Naive thymus-derived CD8-positive, alpha-beta T cell (primary cell): ENCODE measurements around the gene LRIG3. TPM values are rescaled to one million over a fixed set of nuclear protein-coding genes. Genes with fewer than 3 reads are reported as not detected.
"Not testable (repeated sequence)": the region's sequence is repeated elsewhere in the genome, so short reads cannot be mapped to it uniquely, and the experiment has no call there.

Source experiments
- ATAC-seq, 2 donors: fragments of 150-1000 bp; cut with Tn5 transposase in 1 of 2; sonication (Bioruptor Pico), chemical (Tn5 transposase) in 1 of 2; 1 replicate in 1 of 2; 2 replicates in 1 of 2; pipeline ENCODE4 v1.10.0; 2021; ENCODE audit warnings: mild to moderate bottlenecking in 2 of 2, moderate library complexity in 2 of 2
- POLR2A ChIA-PET: fragments of 350-600 bp; sonication (Branson Sonifier 250); formaldehyde crosslinking; loops from one replicate; lab custom pipeline; 2021; ENCODE audit warnings: antibody characterized with exemption; lab: Charles Lee
- DNase-seq, 10 donors: peaks; one replicate each; pipeline versions ENCODE4 v3.0.0 to v3.0.0-alpha.2; 2020 to 2022
- H3K27ac Mint-ChIP-seq, 10 donors: one replicate each; pipeline ENCODE4 v1.8.0; 2020 to 2022; ENCODE audit warnings: mild to moderate bottlenecking in 10 of 10, mixed read lengths in 10 of 10, moderate library complexity in 4 of 10, inconsistent platforms in 1 of 10
- H3K27me3 Mint-ChIP-seq, 5 donors: one replicate each; pipeline ENCODE4 v1.8.0; 2021 to 2022; ENCODE audit warnings: mixed read lengths in 5 of 5
- H3K36me3 Mint-ChIP-seq, 3 donors: one replicate each; pipeline ENCODE4 v1.8.0; 2020 to 2022; ENCODE audit warnings: mixed read lengths in 3 of 3, mild to moderate bottlenecking in 2 of 3, inconsistent platforms in 1 of 3
- H3K4me1 Mint-ChIP-seq, 4 donors: one replicate each; pipeline ENCODE4 v1.8.0; 2021 to 2022; ENCODE audit warnings: mixed read lengths in 4 of 4
- H3K4me3 Mint-ChIP-seq, 10 donors: one replicate each; pipeline ENCODE4 v1.8.0; 2020 to 2022; ENCODE audit warnings: mild to moderate bottlenecking in 10 of 10, mixed read lengths in 10 of 10, moderate library complexity in 6 of 10, inconsistent platforms in 1 of 10
- H3K9me3 Mint-ChIP-seq, 9 donors: one replicate each; pipeline ENCODE4 v1.8.0; 2020 to 2022; ENCODE audit warnings: mixed read lengths in 9 of 9, mild to moderate bottlenecking in 3 of 9, inconsistent platforms in 1 of 9, moderate library complexity in 1 of 9
- polyA plus RNA-seq, 3 donors: library from polyadenylated mRNA; unstranded; fragments of 300-500 nt; fragmentation: Illumina TruSeq; gene quantifications; one replicate each; pipeline ENCODE4 v1.2.3, GENCODE V29; 2021
- total RNA-seq, 8 experiments: library from RNA in 2 of 8; stranded (reverse) in 2 of 8; gene quantifications; one replicate each; pipeline ENCODE4 v1.2.3 and lab custom pipeline; 2021 to 2026

The LRIG3 gene
- total and polyA plus RNA-seq, 5 experiments from 2014 or later = not detected

DNA sequence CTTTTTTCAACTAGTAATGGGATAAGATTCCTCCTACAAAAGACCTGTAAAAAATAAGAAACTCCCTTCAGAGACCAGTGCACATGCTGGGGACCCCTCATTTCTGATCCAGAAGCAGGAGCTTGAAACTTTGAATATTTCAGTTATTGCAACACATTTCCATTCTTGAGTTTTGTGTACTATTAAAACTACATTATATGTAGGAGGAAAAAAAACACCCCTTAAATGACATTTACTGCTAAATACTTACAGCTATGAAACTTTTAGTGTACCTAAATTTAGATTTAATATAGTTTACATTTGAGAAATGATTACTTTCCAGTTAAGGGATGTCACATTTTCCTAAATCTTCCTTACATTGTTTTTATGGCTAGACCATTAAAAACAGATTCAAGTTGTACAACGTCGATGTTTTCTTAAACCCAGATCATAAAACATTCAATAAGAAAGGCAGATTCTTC is 4.1 kb downstream of the LRIG3 start:
- DNase-seq (no peak), ATAC-seq (no peak)
- Mint-ChIP-seq H3K4me1 (peaks cover 0 to 5% (median 2%) of the 10 kb centered on the region in 4 donors), H3K9me3 (peaks cover 0 to 11% (median 0%) of the 10 kb centered on the region in 9 donors), H3K27ac (no peak overlapping the region), H3K27me3 (peaks cover 9 to 47% (median 15%) of the 10 kb centered on the region in 5 donors), H3K36me3 (peaks cover 0 to 2% (median 0%) of the 10 kb centered on the region in 3 donors), H3K4me3 (no peak overlapping the region)
- POLR2A ChIA-PET = no interaction called here

DNA sequence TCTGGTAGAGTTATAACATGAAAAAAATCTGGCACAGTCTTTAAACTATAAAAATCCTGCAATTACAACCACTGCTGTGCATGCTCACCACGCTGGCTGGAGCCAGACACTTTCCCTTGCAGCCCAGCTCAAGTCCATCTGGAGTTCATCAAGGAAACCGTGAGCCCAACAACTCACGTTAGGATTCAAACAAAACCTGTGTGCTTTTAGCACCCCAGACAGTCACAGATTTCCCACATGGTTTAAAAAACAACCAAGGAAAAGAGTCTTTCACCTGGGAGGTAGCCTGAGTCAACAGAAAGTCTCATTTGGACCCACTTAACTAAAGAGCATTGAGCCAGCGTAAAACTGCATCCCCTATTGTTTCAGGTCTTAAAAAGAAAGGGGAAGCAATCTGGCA is 4.7 kb downstream of the LRIG3 start:
- POLR2A ChIA-PET = no interaction called here
- H3K4me1 Mint-ChIP-seq = peaks cover 0 to 5% (median 2%) of the 10 kb centered on the region in 4 donors
- H3K27me3 Mint-ChIP-seq = peaks cover 8 to 41% (median 10%) of the 10 kb centered on the region in 5 donors
- peaks cover 0 to 2% (median 0%) of the 10 kb centered on the region in 3 donors for H3K36me3 Mint-ChIP-seq
- DNase-seq = no peak
- no peak overlapping the region for H3K4me3 Mint-ChIP-seq
- no peak overlapping the region for H3K27ac Mint-ChIP-seq
- ATAC-seq = no peak
- peaks cover 0 to 11% (median 0%) of the 10 kb centered on the region in 9 donors for H3K9me3 Mint-ChIP-seq

DNA sequence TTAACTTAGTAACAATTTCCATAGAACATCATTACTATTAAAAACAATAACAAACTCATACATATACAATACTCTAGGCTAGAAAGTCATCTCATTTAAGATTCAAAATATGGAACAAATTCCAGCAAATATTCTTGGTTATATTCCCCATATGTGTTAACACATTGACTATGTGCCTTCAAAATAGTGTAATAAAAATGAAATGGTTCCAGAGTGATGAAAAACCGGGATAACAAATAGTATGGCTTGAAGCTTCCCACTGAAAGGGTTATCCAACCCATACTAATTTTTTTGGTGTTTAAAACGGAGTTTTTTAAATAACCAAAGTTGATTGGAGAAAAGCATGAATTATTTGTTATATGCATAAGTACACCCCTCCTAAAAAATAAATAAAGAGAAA is 5.3 kb downstream of the LRIG3 start:
- H3K9me3 Mint-ChIP-seq = peaks cover 0 to 11% (median 0%) of the 10 kb centered on the region in 9 donors
- ATAC-seq = no peak
- H3K36me3 Mint-ChIP-seq = peaks cover 0 to 2% (median 0%) of the 10 kb centered on the region in 3 donors
- H3K4me3 Mint-ChIP-seq = no peak overlapping the region
- POLR2A ChIA-PET = no interaction called here
- no peak for DNase-seq
- H3K27ac Mint-ChIP-seq = no peak overlapping the region
- H3K4me1 Mint-ChIP-seq = peaks cover 0 to 3% (median 0%) of the 10 kb centered on the region in 4 donors
- H3K27me3 Mint-ChIP-seq = peaks cover 8 to 37% (median 9%) of the 10 kb centered on the region in 5 donors

DNA sequence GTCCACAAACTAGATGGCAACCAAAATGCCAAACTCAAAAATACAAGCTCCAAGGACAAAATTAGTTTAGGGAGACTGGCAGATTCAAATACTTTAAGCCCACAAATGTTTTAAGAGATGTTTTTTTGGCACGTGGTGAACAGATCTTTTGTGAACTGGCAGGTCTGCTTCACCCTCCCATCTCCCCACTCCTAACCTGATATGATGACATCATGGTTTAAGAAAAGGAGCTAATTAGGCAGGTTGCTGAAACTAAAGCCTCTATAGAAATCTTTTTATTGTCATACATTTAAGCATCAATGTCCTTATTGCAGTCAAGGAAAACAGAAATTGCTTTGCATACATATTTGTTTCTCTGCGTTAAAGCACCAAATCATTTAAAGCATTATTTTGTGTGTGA is 5.8 kb downstream of the LRIG3 start:
- Mint-ChIP-seq H3K36me3 (peaks cover 0 to 2% (median 0%) of the 10 kb centered on the region in 3 donors), H3K4me3 (no peak overlapping the region), H3K27me3 (peaks cover 8 to 34% (median 9%) of the 10 kb centered on the region in 5 donors), H3K9me3 (peaks cover 0 to 14% (median 0%) of the 10 kb centered on the region in 9 donors), H3K4me1 (peaks cover 0 to 1% (median 0%) of the 10 kb centered on the region in 4 donors), H3K27ac (no peak overlapping the region)
- DNase-seq (no peak), ATAC-seq (no peak)
- POLR2A ChIA-PET = no interaction called here

DNA sequence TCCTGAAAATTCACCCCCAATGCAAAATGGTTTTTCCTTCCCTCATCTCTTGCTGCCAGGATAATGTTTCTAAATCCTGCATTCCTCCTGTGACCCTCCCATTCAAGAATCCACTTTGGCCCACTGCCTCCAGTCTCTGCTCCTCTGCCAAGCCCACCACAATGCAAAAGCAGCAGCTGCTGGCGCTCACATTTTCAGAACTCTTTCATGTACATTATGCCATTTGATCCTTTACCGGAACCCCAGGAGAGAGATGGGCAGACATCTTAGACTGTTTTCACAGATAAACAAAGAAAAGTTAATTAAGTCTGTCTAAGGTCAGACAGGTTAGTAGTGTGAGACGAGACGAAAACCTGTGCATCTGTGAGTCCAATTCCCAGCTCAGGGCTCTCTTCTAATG is 12.9 kb downstream of the LRIG3 start:
- H3K9me3 Mint-ChIP-seq = peaks cover 0 to 29% (median 0%) of the 10 kb centered on the region in 9 donors
- H3K4me3 Mint-ChIP-seq = no peak overlapping the region
- ATAC-seq (no peak), DNase-seq (no peak)
- H3K4me1 Mint-ChIP-seq = peaks cover 0 to 3% (median 0%) of the 10 kb centered on the region in 4 donors
- peaks cover 0 to 7% (median 3%) of the 10 kb centered on the region in 5 donors for H3K27me3 Mint-ChIP-seq
- H3K36me3 Mint-ChIP-seq = no peaks in the 10 kb centered on the region
- POLR2A ChIA-PET = no interaction called here
- no peak overlapping the region for H3K27ac Mint-ChIP-seq

DNA sequence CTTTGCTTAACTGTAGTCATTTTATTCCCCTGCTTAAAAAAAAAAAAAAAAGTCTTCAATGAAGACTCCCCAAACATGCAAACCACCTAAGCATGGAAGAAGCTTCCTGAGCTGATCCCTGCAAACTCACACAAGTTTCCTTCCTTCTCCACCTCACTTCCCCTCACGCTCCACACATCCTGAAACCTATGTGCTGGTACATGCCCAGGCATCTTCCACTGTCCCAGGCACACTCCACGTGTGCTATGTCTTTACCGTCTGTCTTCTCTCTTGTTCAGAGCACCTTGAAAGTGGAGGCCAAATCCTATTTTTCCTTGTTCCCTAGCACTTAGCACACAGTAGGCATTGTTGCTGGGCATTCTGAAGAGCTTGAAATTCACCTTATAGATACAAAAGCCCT is 13.4 kb downstream of the LRIG3 start:
- DNase-seq (no peak), ATAC-seq (no peak)
- Mint-ChIP-seq H3K4me3 (no peak overlapping the region), H3K27me3 (peaks cover 0 to 7% (median 3%) of the 10 kb centered on the region in 5 donors), H3K27ac (no peak overlapping the region), H3K36me3 (no peaks in the 10 kb centered on the region), H3K9me3 (peaks cover 0 to 24% (median 0%) of the 10 kb centered on the region in 9 donors), H3K4me1 (peaks cover 0 to 3% (median 0%) of the 10 kb centered on the region in 4 donors)
- POLR2A ChIA-PET = no interaction called here

DNA sequence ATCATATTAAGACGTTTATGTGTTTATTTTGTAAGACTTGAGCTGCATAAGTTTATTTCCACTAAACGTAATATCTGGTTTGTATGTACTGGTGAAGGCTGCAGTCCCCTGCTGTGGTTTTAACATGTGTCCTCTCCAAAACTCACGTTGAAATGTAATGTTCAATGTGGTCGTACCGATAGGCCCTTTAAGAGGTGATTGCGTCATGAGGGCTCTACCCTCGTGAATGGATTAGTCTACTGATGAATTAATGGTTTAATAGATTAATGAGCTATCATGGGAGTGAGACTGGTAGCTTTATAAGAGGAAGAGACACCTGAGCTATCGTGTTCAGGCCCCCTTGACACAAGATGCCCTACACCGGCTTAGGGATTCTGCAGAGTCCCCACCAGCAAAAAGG is 14.9 kb downstream of the LRIG3 start:
- ATAC-seq = no peak
- H3K4me1 Mint-ChIP-seq = peaks cover 0 to 3% (median 0%) of the 10 kb centered on the region in 4 donors
- peaks cover 0 to 7% (median 3%) of the 10 kb centered on the region in 5 donors for H3K27me3 Mint-ChIP-seq
- peaks cover 0 to 19% (median 0%) of the 10 kb centered on the region in 9 donors for H3K9me3 Mint-ChIP-seq
- POLR2A ChIA-PET = no interaction called here
- H3K27ac Mint-ChIP-seq = no peak overlapping the region
- H3K4me3 Mint-ChIP-seq = no peak overlapping the region
- no peak for DNase-seq
- no peaks in the 10 kb centered on the region for H3K36me3 Mint-ChIP-seq

DNA sequence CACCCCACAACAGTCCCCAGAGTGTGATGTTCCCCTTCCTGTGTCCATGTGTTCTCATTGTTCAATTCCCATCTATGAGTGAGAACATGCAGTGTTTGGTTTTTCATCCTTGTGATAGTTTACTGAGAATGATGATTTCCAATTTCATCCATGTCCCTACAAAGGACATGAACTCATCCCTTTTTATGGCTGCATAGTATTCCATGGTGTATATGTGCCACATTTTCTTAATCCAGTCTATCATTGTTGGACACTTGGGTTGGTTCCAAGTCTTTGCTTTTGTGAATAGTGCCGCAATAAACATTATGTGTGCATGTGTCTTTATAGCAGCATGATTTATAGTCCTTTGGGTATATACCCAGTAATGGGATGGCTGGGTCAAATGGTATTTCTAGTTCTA is 17.6 kb downstream of the LRIG3 start:
- POLR2A ChIA-PET, H3K27me3 Mint-ChIP-seq, H3K4me3 Mint-ChIP-seq, DNase-seq, H3K4me1 Mint-ChIP-seq, H3K36me3 Mint-ChIP-seq, H3K27ac Mint-ChIP-seq, ATAC-seq: not testable (repeated sequence)
- H3K9me3 Mint-ChIP-seq = peaks cover 0 to 13% (median 0%) of the 10 kb centered on the region in 9 donors

DNA sequence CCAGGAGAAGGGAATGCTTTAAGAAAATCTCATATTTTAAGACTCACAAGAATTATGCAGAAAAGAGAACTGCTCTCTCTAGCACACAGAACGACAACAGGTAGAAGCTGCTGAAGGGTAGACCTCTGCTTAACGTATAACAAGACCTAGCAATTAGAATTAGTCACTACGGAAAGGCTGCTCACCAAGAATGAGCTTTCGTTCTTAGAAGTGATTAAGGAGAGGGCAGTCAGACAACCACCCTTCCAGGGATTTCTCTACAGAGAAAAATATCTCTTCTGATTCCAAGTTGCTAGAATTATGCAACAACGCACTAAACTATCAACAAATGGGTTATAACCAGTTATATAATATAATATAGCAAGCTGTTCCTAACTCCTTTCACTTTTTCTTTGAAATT is 18.6 kb downstream of the LRIG3 start:
- Mint-ChIP-seq H3K27me3 (no peaks in the 10 kb centered on the region), H3K36me3 (no peaks in the 10 kb centered on the region), H3K27ac (no peak overlapping the region), H3K4me1 (no peaks in the 10 kb centered on the region), H3K9me3 (peaks cover 0 to 13% (median 0%) of the 10 kb centered on the region in 9 donors), H3K4me3 (no peak overlapping the region)
- ATAC-seq (no peak), DNase-seq (no peak)
- POLR2A ChIA-PET = no interaction called here

DNA sequence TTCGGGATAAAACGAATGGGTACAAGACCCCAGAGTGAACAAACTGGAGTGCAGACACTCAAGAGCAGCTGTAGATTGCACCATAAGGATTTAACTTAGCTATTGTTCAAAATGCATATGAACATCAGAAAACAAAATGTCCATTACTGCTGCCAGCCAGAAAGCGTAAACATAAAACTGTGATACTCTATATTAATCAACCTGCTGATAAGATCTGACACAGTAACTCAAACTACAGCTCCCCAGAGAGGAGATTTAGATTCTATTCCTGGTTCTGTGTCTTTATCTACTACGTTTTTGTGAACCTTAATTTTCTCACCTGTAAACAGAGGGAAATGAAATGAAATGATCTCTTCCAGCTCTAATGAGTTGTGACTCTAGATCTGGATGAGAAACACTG is 22.3 kb downstream of the LRIG3 start:
- ATAC-seq (no peak), DNase-seq (no peak)
- no peaks in the 10 kb centered on the region for H3K4me1 Mint-ChIP-seq
- H3K27ac Mint-ChIP-seq = no peak overlapping the region
- H3K9me3 Mint-ChIP-seq = peaks cover 0 to 16% (median 0%) of the 10 kb centered on the region in 9 donors
- no peaks in the 10 kb centered on the region for H3K36me3 Mint-ChIP-seq
- no peak overlapping the region for H3K4me3 Mint-ChIP-seq
- POLR2A ChIA-PET = no interaction called here
- H3K27me3 Mint-ChIP-seq = no peaks in the 10 kb centered on the region

DNA sequence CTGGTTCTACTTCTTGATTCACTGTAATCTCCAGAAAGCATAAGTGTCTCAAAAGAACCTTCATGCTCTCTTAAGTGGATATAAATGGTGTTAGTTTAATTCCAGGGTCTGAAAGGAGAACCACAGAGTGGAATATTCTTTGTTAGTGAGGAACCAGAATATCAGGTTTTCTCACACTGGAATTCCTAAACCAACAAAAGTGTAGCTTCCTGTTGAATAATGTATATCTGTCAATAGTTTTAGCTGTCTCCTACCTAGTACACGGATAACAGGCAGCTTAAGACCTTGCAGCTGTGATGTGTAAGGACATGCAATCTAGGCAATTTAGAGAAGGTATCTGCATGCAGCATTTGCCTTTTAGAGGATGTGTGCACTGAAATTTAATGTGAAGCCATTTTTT is 24.0 kb downstream of the LRIG3 start:
- Mint-ChIP-seq H3K4me3 (no peak overlapping the region), H3K27me3 (no peaks in the 10 kb centered on the region), H3K9me3 (peaks cover 0 to 20% (median 0%) of the 10 kb centered on the region in 9 donors), H3K27ac (no peak overlapping the region), H3K4me1 (no peaks in the 10 kb centered on the region), H3K36me3 (no peaks in the 10 kb centered on the region)
- POLR2A ChIA-PET = no interaction called here
- DNase-seq (no peak), ATAC-seq (no peak)

DNA sequence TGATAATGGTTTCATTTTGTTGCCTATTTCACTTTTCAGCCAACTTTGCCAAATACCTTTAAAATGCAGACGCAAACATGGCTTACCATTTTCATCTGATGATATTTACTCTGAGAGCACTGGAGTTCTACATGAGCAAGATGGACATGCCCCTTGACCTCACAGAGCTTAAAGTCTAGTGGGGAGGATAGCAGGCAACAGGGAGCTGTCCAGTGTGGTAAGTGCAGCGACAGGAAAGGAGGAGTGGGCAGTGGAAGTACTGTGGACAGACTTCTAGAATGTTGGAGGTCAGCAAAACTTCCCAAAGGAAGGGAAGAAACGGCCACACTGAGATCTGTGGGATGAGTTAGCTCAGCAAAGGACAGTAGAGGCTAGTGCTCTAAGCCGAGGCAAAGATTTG is 25.3 kb downstream of the LRIG3 start:
- Mint-ChIP-seq H3K9me3 (peaks cover 0 to 20% (median 0%) of the 10 kb centered on the region in 9 donors), H3K4me3 (no peak overlapping the region), H3K36me3 (no peaks in the 10 kb centered on the region), H3K27me3 (no peaks in the 10 kb centered on the region), H3K27ac (no peak overlapping the region), H3K4me1 (no peaks in the 10 kb centered on the region)
- DNase-seq = no peak
- no peak for ATAC-seq
- POLR2A ChIA-PET = no interaction called here

DNA sequence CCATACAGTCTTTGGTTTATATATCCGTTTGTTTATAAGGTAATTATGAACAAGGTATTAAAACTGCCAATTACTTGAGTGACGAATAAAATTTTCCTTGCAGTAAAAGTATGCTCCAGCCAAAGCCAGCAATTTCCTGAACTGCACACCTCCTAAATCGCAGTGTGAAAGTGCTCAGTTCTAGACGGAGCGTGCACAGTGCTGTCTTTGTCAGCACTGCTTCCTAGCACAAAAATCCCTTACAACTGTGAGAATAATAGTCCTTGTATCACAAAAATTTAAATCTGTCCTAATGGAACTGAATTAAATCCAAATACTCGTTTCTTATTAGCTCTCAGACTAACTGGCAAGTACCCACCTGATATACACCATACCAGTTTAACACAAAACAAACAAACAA is 26.3 kb downstream of the LRIG3 start:
- DNase-seq (no peak), ATAC-seq (no peak)
- Mint-ChIP-seq H3K36me3 (no peaks in the 10 kb centered on the region), H3K27me3 (no peaks in the 10 kb centered on the region), H3K27ac (peak overlapping the region in 1 of 10 donors; percentile 50), H3K4me3 (no peak overlapping the region), H3K9me3 (peaks cover 0 to 13% (median 0%) of the 10 kb centered on the region in 9 donors), H3K4me1 (no peaks in the 10 kb centered on the region)
- POLR2A ChIA-PET = no interaction called here

DNA sequence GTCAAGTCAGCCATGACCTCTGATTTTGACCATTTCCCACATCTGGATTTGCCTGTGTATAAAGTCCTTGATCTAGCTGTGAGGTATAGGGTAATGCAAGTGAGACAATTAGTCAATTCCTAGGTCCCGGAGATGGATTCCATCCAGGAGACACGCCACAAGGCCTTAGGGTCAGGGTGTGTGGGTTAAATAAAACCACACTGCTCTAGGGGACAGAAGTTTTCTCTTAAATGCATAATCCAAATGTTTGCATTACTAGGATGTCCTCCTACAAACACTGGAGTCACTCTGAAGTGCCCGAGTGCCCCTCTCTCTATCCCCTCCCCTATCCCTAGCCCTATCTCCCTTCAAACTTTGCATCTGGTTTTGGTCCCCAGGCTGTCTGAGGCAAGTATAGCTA is 26.8 kb downstream of the LRIG3 start:
- H3K4me3 Mint-ChIP-seq = no peak overlapping the region
- POLR2A ChIA-PET = no interaction called here
- ATAC-seq = no peak
- H3K9me3 Mint-ChIP-seq = peaks cover 0 to 7% (median 0%) of the 10 kb centered on the region in 9 donors
- DNase-seq = no peak
- no peak overlapping the region for H3K27ac Mint-ChIP-seq
- H3K4me1 Mint-ChIP-seq = no peaks in the 10 kb centered on the region
- H3K27me3 Mint-ChIP-seq = no peaks in the 10 kb centered on the region
- H3K36me3 Mint-ChIP-seq = no peaks in the 10 kb centered on the region
